ENCODE data around the gene RHOT2. TPM values are rescaled to one million over a fixed set of nuclear protein-coding genes. Genes with fewer than 3 reads are reported as not detected.

The RHOT2 gene
- polyA plus RNA-seq, 2 donors, result 87.1 to 152 TPM

DNA sequence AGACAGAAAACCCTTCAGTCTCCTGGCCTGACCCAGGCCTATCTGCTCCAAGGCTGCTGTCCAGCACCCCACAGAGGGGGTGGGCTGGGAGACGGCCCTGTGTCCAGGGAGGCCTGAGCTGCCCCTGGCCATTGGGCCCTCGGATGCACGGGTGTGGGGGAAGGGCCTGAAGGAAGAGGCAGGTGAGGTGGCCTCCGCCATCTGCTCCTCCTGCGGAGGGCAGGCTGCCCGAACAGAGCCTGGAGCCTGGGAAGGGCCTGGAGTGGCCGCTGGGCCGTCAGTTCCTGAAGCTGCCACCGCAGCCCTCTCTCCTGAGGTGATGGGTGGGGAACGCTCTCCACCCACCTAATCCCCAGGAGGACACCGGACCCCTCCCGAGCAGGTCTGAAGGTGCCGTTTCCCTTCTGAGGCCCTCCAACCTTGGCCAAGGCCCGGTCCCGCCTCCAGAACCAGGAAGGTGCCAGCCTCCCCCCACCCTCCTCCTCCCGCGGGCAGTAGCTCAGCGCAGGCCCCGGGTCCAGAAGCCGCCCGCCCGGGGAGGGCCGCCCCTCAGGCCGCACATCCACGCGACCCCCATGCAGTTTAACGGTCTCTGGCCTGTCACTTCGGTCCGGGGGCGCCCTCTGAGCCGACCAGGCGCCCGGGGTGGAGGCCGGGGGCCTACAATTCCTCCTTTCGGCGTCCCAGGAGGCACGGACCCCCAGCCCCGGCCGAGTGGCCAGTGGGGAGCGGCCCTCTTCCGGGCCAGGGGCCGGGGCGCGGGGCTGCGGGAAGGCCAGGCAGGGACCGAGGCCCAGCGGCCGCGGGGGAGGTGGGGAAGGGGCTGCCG, 36.8 kb downstream of the RHOT2 start:
- H3K27ac ChIP-seq (ENCODE audit: low read depth in 2 of 2, low read length in 1 of 2), result no peak overlapping the region
- peak overlapping the region in 1 of 2 donors; percentile 36 for H3K4me3 ChIP-seq (ENCODE audit: low read depth in 1 of 2, low read length in 2 of 2)
- peaks cover 6 to 41% of the 10 kb centered on the region in 2 donors for H3K27me3 ChIP-seq (ENCODE audit: control insufficient read depth in 1 of 2, insufficient read depth in 2 of 2, low read length in 2 of 2)
- no peaks in the 10 kb centered on the region for H3K9me3 ChIP-seq (ENCODE audit: control insufficient read depth in 2 of 2, insufficient read depth in 1 of 2, low read depth in 1 of 2, low read length in 1 of 2)
- WGBS, 2 donors, result 9 to 11% methylated on average over 31 to 50 of the region's 50 CpGs
- H3K4me1 ChIP-seq (ENCODE audit: control insufficient read depth in 2 of 2, insufficient read depth in 2 of 2, low read length in 1 of 2), result peaks cover 10 to 20% of the 10 kb centered on the region in 2 donors
- no peaks in the 10 kb centered on the region for H3K36me3 ChIP-seq (ENCODE audit: control insufficient read depth in 2 of 2, insufficient read depth in 2 of 2, low read length in 1 of 2)

DNA sequence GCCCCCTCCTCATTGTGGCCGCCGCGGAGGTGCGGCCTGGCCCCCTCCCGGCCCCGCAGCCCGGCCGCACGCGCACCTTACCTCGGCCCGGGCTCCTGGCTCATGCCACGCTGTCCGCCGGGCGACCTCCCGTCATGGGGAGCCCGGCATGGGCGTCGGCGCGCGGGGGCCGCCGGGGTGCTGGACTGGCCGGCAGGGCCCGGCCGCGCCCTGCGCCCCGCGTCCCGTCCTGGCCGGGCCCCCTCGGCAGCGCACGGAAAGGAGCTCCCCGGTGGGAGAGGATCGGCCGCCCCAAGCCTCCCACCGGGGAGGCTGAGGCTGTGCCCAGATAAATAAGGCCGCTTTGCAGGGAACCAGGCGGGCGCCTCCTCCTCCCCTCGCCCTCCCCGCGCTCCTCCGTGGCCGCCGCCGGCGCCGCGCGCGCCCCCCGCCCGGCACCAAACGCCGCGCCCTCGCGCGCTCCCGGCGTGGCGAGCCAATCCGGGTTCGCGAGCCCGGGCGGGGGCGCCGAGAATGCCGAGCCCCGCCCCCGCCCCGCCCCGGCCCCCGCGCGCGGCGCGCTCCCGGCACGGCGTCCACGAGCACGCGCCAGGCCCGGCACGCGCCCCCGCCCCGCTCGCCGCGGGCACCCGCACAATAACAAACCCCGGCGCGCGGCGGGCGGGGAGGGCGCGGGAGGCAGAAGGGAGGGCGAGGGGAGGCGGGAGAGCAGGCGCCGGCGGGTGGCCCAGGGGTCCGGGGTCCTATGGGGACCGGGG, 37.7 kb downstream of the RHOT2 start, which contains the start of gene FBXL16:
TSS of gene FBXL16 (minus strand) at position 371 of the 758 bp plus-strand sequence. CDS start 8,396 bp downstream, outside the sequence.
- H3K27me3 ChIP-seq (ENCODE audit: control insufficient read depth in 1 of 2, insufficient read depth in 2 of 2, low read length in 2 of 2), result peaks cover 6 to 41% of the 10 kb centered on the region in 2 donors
- no peak within 1 kb of the TSS for H3K27ac ChIP-seq (ENCODE audit: low read depth in 2 of 2, low read length in 1 of 2)
- H3K4me1 ChIP-seq (ENCODE audit: control insufficient read depth in 2 of 2, insufficient read depth in 2 of 2, low read length in 1 of 2), result peaks cover 10 to 20% of the 10 kb centered on the region in 2 donors
- no peaks in the 10 kb centered on the region for H3K36me3 ChIP-seq (ENCODE audit: control insufficient read depth in 2 of 2, insufficient read depth in 2 of 2, low read length in 1 of 2)
- WGBS, 2 donors, result 0 to 1% methylated on average over 27 to 115 of the region's 115 CpGs
- H3K9me3 ChIP-seq (ENCODE audit: control insufficient read depth in 2 of 2, insufficient read depth in 1 of 2, low read depth in 1 of 2, low read length in 1 of 2), result no peaks in the 10 kb centered on the region
- peak within 1 kb of the TSS; percentile 23 to 36 for H3K4me3 ChIP-seq (ENCODE audit: low read depth in 1 of 2, low read length in 2 of 2)

DNA sequence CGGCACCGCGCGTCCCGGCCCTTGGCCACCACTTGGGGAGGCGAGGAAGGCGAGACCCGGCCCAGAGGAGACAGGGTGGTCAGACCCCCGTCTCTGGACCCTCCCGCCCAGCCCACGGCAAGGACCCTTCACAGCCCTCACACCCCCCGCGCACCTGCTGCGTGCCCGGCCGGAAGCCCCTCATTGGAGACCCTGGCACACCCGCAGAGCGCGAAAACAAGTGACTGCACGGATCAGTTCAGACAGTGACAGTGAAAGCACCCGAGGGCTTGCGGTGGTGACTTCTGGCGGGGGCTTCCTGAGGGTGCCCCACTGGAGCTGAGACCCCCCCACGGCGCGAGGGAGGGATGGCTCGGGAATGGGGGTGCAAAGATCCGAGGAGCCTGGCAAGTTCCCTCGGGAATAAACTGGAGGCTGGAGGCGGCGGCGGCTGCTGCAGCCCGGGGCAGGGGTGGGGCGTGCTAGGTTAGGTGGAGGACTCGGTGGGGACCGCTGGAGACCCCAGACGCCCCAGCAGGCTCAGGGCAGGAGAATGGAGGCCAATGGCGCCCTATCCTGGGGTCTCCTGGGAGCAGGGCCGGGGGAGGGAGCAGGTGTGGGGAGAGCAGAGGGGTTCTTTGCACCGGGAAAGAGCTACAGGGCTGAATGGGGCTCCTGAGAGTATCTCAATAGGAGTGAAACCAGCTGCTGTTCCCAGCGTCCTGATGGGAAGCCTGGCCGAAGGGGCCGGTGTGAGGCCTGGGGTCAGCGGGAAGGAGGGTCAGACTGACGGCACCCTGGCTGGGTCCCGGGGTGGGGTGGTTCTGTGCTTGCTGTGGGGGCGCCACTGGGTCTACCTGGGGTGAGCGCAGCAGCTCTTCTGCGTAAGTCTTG, 38.5 kb downstream of the RHOT2 start:
- peak overlapping the region in 1 of 2 donors; percentile 36 for H3K4me3 ChIP-seq (ENCODE audit: low read depth in 1 of 2, low read length in 2 of 2)

DNA sequence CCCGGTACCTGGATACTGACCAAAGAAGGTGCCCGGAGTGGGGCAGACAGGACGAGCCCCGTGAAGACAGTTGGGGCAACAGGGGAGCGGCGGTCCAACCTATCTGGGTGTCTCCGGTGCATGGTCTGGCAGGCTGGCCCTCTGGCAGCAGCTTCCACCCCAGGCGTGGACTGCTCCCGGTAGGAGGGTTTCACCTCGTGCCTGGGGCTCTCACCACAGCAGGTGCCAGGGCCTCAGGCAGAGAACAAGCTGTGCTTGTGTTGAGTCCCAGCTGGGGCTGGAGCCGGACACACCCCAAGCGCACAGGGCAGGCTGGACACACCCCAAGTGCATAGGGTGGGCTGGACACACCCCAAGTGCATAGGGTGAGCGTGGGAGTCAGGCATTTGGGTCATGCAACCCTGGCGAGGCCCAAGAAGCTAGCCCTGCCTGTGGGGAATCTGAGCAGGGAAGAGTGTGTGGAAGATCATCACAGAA, 39.2 kb downstream of the RHOT2 start:
- Histone ChIP-seq H3K9me3 (ENCODE audit: control insufficient read depth in 2 of 2, insufficient read depth in 1 of 2, low read depth in 1 of 2, low read length in 1 of 2) (no peaks in the 10 kb centered on the region), H3K36me3 (ENCODE audit: control insufficient read depth in 2 of 2, insufficient read depth in 2 of 2, low read length in 1 of 2) (no peaks in the 10 kb centered on the region), H3K27me3 (ENCODE audit: control insufficient read depth in 1 of 2, insufficient read depth in 2 of 2, low read length in 2 of 2) (peaks cover 0 to 31% of the 10 kb centered on the region in 2 donors), H3K4me3 (ENCODE audit: low read depth in 1 of 2, low read length in 2 of 2) (no peak overlapping the region), H3K4me1 (ENCODE audit: control insufficient read depth in 2 of 2, insufficient read depth in 2 of 2, low read length in 1 of 2) (peaks cover 10 to 18% of the 10 kb centered on the region in 2 donors), H3K27ac (ENCODE audit: low read depth in 2 of 2, low read length in 1 of 2) (no peak overlapping the region)
- WGBS, 2 donors, result 25 to 29% methylated on average over 12 to 14 of the region's 14 CpGs

More for the DNA sequence above, 38.5 kb downstream of the RHOT2 start:
- WGBS, 2 donors, result 2 to 4% methylated on average over 48 to 49 of the region's 49 CpGs
- Histone ChIP-seq H3K36me3 (ENCODE audit: control insufficient read depth in 2 of 2, insufficient read depth in 2 of 2, low read length in 1 of 2) (no peaks in the 10 kb centered on the region), H3K27ac (ENCODE audit: low read depth in 2 of 2, low read length in 1 of 2) (no peak overlapping the region), H3K27me3 (ENCODE audit: control insufficient read depth in 1 of 2, insufficient read depth in 2 of 2, low read length in 2 of 2) (peaks cover 6 to 36% of the 10 kb centered on the region in 2 donors), H3K9me3 (ENCODE audit: control insufficient read depth in 2 of 2, insufficient read depth in 1 of 2, low read depth in 1 of 2, low read length in 1 of 2) (no peaks in the 10 kb centered on the region), H3K4me1 (ENCODE audit: control insufficient read depth in 2 of 2, insufficient read depth in 2 of 2, low read length in 1 of 2) (peaks cover 10 to 18% of the 10 kb centered on the region in 2 donors)

DNA sequence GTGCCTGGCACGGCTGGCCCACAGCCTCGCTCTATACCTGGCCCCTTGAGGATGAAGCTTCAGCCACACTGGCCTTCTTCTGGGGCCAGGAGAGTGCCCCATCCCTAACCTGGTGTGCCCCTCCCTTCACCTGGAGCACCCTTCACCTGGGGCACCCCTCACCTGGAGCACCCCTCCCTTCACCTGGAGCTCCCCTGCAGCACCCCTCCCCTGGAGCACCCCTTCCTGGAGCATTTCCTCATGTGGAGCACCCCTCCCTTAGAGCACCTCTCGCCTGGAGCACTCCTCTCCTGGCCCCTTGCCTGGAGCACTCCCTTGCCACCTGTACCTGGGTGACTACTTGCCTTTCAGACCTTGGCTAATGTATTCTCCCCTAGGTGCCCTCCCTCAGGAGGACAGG, 40.1 kb downstream of the RHOT2 start:
- Histone ChIP-seq H3K36me3 (ENCODE audit: control insufficient read depth in 2 of 2, insufficient read depth in 2 of 2, low read length in 1 of 2) (no peaks in the 10 kb centered on the region), H3K4me1 (ENCODE audit: control insufficient read depth in 2 of 2, insufficient read depth in 2 of 2, low read length in 1 of 2) (peaks cover 10 to 18% of the 10 kb centered on the region in 2 donors), H3K27me3 (ENCODE audit: control insufficient read depth in 1 of 2, insufficient read depth in 2 of 2, low read length in 2 of 2) (peaks cover 0 to 27% of the 10 kb centered on the region in 2 donors), H3K27ac (ENCODE audit: low read depth in 2 of 2, low read length in 1 of 2) (no peak overlapping the region), H3K4me3 (ENCODE audit: low read depth in 1 of 2, low read length in 2 of 2) (no peak overlapping the region), H3K9me3 (ENCODE audit: control insufficient read depth in 2 of 2, insufficient read depth in 1 of 2, low read depth in 1 of 2, low read length in 1 of 2) (no peaks in the 10 kb centered on the region)
- 42 to 60% methylated on average over 3 of the region's 3 CpGs for WGBS, 2 donors

DNA sequence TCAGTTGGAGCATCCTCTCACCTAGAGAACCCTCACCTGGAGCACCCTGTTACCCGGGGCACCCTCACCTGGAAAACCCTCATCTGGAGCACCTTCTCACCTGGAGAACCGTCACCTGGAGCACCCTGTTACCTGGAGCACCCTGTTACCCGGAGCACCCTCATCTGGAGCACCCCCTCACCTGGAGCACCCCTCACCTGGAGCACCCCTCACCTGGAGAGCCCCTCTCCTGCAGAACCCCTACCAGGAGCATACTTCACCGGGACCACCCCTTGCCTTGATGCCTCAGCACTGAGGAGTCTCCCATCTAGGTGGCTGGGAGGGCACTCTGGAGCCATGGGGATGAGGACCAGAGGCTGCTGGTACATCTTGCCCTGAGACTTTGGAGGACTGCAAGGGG, 41.0 kb downstream of the RHOT2 start:
- 58 to 80% methylated on average over 4 of the region's 4 CpGs for whole genome bisulfite sequencing, 2 donors
- Histone ChIP-seq H3K27ac (ENCODE audit: low read depth in 2 of 2, low read length in 1 of 2) (no peak overlapping the region), H3K27me3 (ENCODE audit: control insufficient read depth in 1 of 2, insufficient read depth in 2 of 2, low read length in 2 of 2) (peaks cover 0 to 23% of the 10 kb centered on the region in 2 donors), H3K9me3 (ENCODE audit: control insufficient read depth in 2 of 2, insufficient read depth in 1 of 2, low read depth in 1 of 2, low read length in 1 of 2) (no peaks in the 10 kb centered on the region), H3K4me1 (ENCODE audit: control insufficient read depth in 2 of 2, insufficient read depth in 2 of 2, low read length in 1 of 2) (peaks cover 10 to 18% of the 10 kb centered on the region in 2 donors), H3K36me3 (ENCODE audit: control insufficient read depth in 2 of 2, insufficient read depth in 2 of 2, low read length in 1 of 2) (no peaks in the 10 kb centered on the region), H3K4me3 (ENCODE audit: low read depth in 1 of 2, low read length in 2 of 2) (no peak overlapping the region)

DNA sequence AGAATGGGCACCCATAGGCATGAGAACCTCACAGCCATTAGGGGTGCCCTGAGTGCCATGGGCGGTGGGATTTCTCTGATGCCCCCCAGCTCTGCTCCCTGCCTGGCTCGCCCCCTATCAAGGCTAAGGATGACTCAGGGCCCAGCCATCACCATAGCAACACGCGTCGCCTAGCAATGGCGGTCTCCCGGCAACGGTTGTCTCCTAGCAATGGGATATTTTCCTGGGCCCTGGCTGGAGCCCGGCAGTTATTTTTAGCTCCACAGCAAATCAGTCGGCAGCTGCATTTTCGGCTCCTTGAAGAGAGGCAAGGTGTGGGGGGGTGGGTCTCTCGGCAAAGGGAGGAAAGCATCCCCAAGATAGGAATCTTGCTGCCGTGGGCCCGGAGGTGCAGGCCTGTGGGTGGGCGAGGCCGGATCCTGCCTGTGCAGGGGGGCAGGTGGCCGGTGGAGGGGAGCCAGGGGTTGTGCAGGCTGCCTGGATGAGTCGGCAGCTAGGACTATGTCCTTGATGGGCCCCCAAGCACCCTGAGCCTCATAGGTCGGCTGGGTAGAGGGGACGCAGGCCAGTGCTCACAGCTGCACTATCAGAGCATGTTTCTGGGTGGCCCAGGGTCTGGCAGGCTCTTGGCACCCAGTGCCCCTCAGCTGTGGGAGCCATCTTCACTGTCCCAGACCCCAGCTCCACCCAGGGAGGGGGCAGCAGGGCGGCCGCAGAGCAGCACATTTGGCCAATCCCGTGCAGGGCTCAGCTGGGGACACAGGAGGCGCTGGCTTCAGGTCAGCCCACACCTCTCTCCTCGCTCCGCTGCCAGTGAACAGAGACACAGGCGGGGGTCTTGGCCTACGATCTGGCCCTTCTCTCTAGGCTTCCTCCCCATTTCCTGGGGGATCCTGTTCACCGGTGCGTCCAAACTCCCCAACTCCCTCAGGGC, 41.9 kb downstream of the RHOT2 start:
- peaks cover 10 to 22% of the 10 kb centered on the region in 2 donors for H3K4me1 ChIP-seq (ENCODE audit: control insufficient read depth in 2 of 2, insufficient read depth in 2 of 2, low read length in 1 of 2)
- no peak overlapping the region for H3K4me3 ChIP-seq (ENCODE audit: low read depth in 1 of 2, low read length in 2 of 2)
- 18 to 19% methylated on average over 30 of the region's 30 CpGs for WGBS, 2 donors
- no peaks in the 10 kb centered on the region for H3K36me3 ChIP-seq (ENCODE audit: control insufficient read depth in 2 of 2, insufficient read depth in 2 of 2, low read length in 1 of 2)
- H3K27ac ChIP-seq (ENCODE audit: low read depth in 2 of 2, low read length in 1 of 2), result no peak overlapping the region
- H3K9me3 ChIP-seq (ENCODE audit: control insufficient read depth in 2 of 2, insufficient read depth in 1 of 2, low read depth in 1 of 2, low read length in 1 of 2), result no peaks in the 10 kb centered on the region
- H3K27me3 ChIP-seq (ENCODE audit: control insufficient read depth in 1 of 2, insufficient read depth in 2 of 2, low read length in 2 of 2), result peaks cover 0 to 15% of the 10 kb centered on the region in 2 donors

DNA sequence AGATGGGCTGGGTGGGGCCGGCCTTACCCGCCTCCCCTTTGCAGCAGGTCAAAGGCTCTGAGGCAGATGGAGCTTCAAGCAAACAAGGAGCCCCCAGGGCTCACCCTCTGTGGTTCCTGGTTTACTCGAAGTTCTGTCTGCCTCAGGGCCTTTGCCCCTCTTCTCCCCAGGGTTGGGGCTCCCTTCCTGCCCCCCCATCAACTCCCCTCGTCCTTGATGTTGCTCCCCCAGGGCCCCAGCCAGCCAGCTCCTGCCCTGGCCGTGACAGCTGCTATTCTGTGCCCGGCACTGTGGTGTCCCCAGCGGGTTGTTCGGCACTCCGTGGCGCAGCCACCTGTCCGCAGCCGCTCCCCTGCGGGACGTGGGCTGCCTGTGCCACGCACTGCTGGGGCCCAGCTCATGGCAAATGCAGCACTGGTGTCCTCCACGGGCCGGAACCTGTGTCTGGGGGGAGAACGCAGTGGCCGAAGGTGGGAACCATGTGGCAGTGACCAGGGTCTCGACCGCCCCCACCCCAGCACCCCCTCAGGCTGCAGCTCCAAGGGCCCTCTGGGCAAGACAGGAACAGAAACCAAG, 42.7 kb downstream of the RHOT2 start:
- H3K27me3 ChIP-seq (ENCODE audit: control insufficient read depth in 1 of 2, insufficient read depth in 2 of 2, low read length in 2 of 2), result peaks cover 0 to 11% of the 10 kb centered on the region in 2 donors
- H3K4me3 ChIP-seq (ENCODE audit: low read depth in 1 of 2, low read length in 2 of 2), result no peak overlapping the region
- WGBS, 2 donors, result 58% methylated on average over 21 of the region's 21 CpGs
- H3K9me3 ChIP-seq (ENCODE audit: control insufficient read depth in 2 of 2, insufficient read depth in 1 of 2, low read depth in 1 of 2, low read length in 1 of 2), result no peaks in the 10 kb centered on the region
- H3K27ac ChIP-seq (ENCODE audit: low read depth in 2 of 2, low read length in 1 of 2), result no peak overlapping the region
- peaks cover 10 to 25% of the 10 kb centered on the region in 2 donors for H3K4me1 ChIP-seq (ENCODE audit: control insufficient read depth in 2 of 2, insufficient read depth in 2 of 2, low read length in 1 of 2)
- no peaks in the 10 kb centered on the region for H3K36me3 ChIP-seq (ENCODE audit: control insufficient read depth in 2 of 2, insufficient read depth in 2 of 2, low read length in 1 of 2)

Measured in esophagus (tissue), 2 donors.